HG03432 (cell line): ENCODE results near the gene TMEM40.
A peak's percentile ranks its signal among the peaks of the same experiment; 100 is the strongest.
"Not testable (repeated sequence)": the region's sequence is repeated elsewhere in the genome, so short reads cannot be mapped to it uniquely, and the experiment has no call there.

Experiments
- ATAC-seq: cut with Tn5 transposase; IDR thresholded peaks from one replicate; pipeline ENCODE4 v1.9.1; 2021; ENCODE audit warnings: mild to moderate bottlenecking, moderate library complexity; ENCODE audit not compliant: unreplicated experiment

The TMEM40 gene

DNA sequence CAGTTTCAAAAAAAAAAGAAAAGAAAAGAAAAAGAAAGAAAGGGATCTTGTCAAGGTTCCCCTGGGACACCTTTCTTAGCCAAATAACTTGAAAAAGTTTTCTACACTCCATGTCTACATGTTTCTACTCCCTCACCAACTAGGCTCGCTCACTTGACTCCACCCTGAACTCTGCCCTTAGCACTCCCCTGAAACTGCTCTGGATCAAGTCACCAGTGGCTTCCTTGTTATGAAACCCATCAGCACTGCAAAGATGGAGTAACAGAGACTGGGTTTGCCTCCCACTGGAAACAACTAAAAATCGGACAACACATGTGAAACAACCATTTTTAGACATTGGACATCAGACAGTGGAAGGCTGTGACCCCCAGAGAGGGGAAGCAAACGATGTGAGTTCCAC is 36.8 kb downstream of the TMEM40 start:
- ATAC-seq, result no peak

DNA sequence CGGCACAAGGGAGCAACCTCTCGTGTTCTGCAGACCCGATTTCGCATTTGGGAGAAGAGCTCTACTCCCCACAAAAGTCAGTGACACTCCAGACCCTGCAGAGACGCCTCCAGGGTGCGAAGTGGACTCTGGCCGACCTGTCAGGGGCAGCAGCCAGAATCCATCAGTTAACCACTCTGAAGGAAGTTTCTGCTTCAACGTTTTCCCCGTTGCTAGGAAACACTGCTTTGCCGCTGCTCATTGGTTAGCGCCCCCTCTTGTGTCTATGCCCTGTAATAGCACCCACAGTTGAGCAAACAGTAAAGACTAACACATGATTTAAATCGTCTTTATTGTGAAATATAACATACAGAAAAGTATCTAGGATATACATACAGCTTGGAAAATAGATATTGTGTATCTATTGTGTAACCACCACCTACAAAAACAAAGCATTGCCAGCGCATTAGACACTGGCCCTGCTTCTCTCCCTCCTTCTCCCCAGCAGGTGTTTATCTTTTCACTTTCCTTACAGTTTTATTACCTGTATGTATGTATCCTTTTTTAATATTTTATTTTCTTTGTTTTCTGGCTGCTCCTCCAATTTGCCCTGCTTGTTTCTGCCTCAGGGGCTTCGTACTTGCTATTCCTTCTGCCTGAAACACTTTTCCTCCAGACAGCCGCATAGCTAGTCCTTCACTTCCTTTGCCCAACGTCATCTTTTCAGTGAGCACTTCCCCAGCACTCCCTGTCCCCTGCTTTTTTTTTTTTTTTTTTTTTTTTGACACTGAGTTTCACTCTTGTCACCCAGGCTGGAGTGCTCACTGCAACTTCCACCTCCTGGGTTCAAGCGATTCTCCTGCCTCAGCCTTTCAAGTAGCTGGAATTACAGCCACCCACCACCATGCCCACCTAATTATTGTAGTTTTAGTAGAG is 38.8 kb downstream of the TMEM40 start:
- peak; percentile 85 for ATAC-seq

DNA sequence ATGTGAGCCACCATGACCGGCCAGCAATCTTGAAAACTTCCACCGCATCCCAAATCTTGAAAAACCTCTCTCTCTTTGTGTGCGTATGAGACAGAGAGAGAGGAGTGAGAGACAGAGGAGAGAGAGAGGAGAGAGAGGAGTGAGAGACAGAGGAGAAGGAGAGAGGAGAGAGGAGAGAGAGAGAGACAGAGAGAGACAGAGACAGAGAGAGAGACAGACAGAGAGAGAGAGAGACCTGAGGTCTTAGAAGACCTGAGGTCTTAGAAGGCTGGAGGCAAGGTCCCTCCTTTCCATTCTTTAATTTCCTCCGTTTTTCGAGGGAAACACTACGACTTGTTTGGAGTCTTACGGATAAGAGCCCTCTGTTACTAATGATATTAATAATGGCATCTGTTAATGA is 39.5 kb downstream of the TMEM40 start:
- no peak for ATAC-seq

DNA sequence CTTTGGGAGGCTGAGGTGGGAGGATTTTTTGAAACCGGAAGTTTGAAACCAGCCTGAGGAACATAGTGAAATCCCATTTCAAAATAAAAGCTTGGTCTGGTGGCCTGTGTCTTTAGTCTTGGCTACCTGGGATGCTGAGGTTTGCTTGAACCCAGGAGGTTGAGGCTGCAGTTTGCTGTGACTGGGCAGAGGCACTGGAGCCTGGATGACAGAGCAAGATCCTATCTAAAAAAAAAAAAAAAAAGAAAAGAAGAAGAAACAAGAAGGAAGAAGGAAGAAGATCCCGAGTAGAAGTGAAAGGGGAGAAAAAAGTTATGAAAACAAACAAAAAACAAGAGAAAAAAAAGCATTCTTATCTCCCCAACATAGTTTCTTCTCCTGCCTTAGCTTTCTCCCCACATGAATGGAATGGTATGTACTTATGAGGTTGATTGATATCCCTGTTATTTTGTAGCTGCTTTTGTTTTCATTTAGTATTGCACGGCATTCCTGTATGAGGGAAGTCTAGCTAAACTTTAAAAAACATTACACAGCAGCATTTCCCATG is 42.4 kb downstream of the TMEM40 start:
- no peak for ATAC-seq

DNA sequence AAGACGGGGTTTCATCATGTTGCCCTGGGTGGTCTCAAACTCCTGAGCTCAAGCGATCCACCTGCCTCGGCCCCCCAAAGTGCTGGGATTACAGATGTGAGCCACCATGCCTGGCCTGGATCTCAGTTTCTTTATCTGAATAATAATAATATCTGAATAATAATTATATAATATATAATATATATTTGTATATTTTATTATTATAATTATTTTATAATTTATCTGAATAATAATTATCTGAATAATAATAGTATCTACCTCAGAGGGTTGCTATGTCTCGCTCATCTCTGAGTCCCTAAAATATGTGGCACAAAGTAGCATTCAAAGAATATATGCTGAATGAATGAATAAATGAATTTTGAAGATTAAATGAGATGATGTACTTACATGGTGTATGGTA is 44.8 kb downstream of the TMEM40 start:
- ATAC-seq, result no peak

DNA sequence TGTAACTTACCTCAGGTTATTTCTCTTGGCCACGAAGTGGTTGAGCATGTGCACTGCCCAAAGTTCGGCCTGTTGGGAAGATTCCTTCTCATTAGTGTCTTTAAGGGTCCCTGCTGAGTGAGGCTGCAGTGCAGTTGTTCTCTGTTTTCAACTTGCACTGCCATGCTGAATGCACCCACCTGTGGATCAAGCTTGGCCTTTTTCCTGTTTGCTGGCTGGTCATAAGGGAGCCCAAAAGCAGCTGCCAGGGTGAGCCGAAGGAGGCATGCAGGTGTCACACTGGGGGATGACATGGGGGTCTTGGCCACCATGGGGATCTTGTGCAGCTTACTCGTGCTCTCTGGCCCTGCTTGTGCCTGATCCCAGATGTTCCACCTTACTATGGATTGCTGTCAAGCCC is 49.0 kb downstream of the TMEM40 start:
- no peak for ATAC-seq

DNA sequence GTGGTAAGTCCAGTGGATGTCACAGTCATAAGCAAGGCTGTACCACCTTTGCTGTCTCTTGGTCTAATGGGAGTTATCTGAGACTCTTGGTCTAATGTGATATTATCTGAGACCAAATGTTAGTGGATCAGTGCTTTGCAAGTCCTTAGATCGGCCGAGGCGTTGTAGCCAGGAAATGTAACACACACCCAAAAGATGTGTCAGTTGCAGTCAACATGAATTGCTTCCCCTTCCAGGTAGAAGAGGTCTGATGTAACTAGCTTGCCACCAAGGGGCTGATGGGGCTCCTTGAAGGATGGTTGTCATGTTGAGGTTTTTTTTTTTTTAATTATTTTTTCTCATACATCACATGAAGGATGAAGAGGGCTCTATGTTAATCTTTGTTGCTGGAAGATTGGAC is 49.7 kb downstream of the TMEM40 start:
- ATAC-seq, result no peak

DNA sequence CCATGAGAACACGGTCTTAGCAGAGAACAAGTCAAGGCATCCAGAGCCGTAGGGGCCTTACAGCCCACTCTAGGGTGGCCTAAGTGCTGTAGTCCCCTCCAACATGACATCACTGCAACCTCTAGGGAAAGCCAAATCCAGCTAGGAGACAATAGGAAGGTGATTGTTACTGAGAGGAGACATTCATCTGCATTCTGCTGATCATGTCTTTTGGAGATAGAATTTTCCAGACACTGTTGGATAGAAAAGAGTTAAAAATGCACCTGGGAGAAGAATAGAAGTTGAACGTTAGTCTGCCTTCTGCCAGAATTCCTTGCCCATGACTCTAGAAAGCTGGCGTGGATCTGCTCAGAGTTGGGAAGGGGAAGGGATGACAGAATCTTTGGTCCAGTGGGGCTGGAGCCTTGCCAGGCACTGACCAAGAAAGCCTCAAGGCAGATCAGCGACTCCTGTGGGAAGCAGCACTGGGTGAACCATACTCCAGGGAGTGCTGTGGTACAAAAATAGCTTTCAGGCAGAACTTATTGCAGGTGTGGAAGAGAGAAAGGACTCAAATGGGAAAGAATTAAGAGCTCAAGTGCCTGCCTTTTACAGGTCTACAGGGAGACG is 50.4 kb downstream of the TMEM40 start:
- ATAC-seq, result no peak

DNA sequence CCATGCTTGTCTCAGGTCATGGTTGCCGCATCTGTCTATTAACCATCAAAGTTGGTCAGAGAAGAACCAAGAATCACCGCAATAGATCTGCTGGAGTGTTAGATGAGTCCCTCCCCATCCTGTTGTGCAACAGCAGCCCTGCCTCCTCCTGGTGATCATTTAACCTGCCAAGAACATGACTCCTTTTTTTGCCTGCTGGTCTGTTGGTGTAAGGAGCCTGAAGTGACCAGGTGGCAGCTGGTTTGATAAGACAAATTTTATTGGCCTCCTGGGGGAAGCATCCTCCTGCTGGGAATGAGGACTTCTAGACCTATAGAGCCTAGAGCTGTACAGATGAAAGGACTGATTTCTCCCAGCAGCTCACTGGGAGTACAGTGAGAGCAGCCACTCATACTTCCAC is 51.6 kb downstream of the TMEM40 start:
- ATAC-seq, result no peak

DNA sequence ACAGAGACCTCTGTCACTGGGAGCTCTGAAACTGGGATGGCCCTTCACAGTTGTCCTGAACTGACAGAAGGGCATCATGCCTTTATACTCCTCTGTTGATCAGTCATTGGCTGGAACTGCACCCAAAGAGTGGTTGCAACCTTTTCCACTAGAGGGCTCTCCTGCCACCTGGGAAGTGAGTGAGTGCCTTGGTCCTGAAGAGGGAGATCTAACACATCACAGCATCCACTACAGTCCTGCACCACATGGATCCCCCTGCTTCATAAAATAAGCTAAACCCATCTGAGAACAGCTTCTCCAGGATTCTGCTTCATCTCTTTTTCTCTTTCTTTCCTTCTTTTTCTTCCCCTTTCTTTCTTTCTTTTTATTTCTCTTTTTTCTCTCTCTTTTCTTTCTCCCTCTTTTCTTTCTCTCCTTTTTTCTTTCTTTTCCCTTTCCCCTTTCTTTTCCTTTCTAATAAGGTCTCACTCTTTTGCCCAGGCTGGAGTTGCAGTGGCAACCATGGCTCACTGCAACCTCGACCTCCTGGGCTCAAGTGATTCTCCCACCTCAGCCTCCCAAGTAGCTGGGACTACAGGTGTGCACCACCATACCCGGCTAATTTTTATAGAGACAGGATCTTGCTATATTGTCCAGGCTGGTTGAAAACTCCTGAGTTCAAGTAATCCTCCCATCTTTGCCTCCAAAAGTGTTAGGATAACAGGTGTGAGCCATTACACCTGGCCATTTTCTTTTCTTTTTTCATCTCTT is 52.4 kb downstream of the TMEM40 start:
- ATAC-seq, result peak; percentile 90

DNA sequence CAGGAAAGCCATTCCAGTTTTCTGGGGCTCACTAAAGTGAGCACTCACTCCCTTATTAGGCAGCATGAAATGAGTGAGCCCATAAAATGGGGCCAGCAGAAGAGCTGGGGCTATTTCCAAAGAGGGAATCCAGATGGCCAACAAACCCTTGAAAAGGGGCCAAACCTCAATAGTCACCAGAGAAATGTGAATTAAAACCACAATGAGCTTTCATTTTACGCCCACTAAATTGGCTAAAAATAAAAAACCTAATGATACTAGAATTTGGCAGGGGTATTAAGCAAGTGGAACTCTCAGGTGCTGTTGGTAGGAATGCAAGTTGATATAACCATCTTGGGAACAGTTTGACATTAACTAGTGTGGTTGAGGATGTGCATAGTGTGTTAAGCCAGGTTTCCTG is 53.1 kb downstream of the TMEM40 start:
- ATAC-seq, result no peak

DNA sequence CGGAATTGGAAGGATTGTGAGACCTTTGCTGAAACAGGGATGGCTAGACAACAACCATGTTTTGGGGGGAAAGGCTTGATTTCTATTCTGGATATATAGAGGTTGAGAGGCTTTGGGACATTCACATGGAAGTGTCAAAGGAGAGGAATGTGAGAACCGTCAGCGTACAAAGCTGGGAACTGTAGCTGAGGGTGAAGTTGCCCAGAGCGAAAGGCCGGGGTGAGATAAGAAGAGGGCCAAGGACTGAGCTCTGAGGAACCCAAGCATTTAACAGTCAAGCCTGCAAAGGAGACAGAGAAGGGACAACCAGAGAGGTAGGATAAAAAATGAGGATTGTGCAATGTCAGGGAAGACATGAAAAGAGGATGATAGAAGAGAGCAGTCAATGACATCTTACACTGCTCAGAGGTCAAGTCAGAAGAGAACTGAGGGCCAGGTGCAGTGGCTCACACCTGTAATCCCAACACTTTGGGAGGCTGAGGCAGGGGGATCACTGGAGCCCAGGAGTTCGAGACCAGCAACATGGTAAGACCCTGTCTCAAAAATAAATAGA is 53.6 kb downstream of the TMEM40 start:
- no peak for ATAC-seq

DNA sequence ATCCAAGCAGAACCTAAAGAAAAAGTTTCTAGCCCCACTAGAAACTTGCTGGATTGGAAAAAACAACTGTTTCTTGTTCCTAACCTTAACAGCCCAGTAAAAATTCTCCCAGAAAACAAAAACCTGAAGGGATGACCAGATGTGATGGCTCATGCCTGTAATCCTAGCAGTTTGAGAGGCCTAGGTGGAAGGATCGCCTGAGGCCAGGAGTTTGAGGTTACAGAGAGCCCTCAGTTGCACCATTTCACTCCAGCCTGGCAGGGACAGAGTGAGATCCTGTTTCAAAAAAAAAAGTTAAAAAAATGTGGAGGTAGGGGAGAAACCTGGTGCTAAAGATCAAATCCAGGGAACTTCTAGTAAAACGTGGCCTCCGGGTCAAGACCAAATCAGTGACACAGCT is 56.6 kb downstream of the TMEM40 start:
- no peak for ATAC-seq

DNA sequence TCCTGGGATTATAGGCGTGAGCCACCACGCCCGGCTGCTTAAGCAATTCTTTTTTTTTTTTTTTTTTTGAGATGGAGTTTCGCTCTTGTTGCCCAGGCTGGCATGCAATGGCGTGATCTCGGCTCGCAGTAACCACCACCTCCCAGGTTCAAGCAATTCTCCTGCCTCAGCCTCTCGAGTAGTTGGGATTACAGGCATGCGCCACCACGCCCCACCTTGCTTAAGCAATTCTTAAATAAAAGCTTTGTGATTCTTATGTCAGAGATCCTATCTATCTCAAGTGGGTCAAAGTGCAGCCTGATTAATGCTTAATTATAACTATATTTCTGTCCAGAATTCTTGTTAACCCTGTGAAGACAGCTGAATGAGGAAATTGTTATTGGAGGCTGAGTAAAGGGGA is 57.5 kb downstream of the TMEM40 start:
- not testable (repeated sequence) for ATAC-seq

DNA sequence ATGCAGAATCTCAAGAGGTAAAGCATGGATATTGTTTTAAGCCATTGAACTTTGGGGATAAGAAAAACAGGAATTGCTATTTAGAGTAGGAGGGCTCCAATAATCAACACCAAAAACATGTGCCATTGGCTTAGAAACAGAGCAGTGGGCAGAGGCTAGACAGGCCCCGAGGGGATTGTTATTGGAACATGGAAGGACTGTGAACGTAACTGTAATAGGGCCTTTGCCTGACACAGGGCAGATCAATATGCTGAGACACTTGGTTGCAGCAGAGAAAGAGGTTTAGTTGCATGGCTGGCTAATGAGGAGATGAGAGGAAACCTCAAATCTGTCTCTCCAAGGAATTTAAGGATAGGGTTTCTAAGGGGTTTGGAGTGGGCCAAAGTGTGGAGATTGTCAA is 58.3 kb downstream of the TMEM40 start:
- ATAC-seq, result no peak

DNA sequence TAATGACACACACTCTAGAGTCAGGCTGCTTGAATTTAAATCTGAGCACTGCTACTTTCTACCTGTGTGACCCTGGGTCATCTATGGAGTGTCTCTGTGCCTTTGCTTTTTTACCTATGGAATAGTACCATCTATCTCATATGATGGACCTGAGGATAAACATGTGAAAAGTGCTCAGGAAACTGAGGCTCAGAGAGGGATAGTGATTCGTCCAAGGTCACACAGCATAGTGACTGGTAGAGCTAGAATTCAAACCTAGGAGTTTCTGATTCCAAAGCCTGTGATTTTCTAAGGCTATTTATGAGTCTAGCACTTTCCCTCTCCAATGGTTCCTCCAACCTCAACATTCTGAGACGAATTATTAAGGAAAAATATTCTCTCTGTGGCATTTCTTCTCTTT is 63.1 kb downstream of the TMEM40 start:
- ATAC-seq, result no peak

DNA sequence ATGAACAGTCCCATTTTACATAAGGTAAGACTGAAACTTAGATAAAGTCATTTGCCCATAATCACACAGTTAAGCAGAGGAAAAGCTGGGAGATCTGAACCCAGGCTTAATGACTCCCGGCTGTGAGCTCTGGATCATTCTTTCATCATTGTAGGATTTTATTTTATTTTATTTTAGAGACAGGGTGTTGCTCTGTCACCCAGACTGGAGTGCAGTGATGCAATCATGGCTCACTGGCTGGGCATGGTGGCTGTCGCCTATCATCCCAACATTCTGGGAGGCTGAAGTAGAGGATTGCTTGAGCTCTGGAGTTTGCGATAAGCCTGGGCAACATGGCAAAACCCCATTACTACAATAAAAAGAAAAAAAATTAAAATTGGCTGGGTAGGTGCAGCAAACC is 63.9 kb downstream of the TMEM40 start:
- no peak for ATAC-seq

DNA sequence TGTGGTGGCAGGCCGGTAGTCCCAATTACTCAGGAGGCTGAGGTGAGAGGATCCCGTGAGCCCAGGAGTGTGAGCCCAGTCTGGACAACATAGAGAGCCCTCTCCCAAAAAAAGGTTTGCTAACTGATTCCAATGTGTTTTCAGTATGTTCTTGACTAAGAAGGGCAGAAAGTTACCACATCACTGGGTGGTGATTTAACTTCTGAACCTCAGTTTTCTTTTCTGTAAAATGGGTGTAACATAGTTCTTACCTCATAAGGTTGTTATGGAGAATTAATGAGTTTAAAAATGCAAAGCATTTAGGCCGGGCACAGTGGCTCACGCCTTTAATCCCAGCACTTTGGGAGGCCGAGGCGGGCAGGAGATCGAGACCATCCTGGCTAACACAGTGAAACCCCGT is 66.6 kb downstream of the TMEM40 start:
- no peak for ATAC-seq

DNA sequence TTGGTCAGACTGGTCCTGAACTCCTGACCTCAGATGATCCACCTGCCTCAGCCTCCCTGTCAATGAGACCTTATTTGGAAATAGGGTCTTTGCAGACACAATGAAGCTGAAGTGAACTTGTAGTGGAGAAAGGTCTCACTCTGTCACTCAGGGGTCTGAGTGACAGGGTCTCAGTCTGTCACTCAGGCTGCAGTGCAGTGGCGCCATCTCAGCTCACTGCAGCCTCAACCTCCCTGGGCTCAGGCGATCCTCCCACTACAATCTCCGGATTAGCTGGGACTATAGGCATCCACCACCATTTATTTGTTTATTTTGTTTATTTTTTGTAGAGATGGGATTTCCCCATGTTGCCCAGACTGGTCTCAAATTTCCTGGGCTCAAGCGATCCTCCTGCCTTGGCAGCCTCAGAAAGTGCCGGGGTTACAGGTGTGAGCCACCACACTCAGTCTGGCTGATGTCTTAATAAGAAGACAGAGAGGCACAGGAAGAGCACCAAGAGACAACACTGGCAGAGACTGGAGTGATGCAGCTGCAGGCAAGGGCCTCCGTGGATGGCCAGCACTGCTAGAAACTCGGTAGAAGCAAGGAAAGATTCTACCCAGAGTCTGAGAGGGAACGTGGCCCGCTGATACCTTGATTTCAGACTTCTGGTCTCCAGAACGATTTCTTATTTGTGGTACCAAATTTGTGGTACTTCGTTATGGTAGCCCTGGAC is 68.9 kb downstream of the TMEM40 start:
- ATAC-seq, result no peak

DNA sequence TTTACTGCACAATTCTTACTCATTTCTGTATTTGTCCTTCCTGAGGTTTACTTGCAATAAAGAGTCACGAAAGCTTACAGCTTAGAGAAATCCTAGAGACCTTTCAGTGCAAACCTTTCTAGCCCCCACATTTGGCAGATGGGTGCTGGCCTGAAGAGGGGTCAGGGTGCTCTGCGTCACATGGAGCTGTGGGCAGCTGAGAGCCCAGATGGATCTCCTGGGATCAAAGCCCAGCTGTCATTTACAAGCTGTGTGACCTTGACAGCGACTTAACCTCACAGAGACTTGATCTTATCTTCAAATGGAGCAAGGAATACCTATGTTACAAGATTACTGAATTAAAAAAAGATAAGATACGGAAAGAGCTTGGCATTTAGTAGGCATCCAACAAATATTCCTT is 71.1 kb downstream of the TMEM40 start:
- no peak for ATAC-seq

DNA sequence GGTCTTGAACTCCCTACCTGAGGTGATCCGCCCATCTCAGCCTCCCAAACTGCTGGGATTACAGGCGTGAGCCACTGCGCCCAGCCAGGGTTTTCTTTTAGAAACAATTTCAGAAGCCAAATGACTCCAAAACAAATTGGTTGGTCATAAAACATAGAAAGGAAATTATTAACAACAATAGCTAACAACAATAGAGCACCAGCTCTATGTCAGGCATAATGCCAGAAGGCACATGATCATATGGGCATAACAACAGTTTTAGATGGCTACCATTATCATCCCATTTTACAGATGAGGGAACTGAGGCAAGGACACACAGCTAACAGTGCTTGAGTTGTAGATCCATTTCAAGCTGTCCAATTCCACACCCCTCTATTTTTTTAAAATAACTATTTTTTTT is 73.0 kb downstream of the TMEM40 start:
- ATAC-seq, result no peak
